GM12864 (cell line): ENCODE results near the gene IKBIP.
"Not testable (repeated sequence)": the region's sequence is repeated elsewhere in the genome, so short reads cannot be mapped to it uniquely, and the experiment has no call there.

Source experiments
- DNase-seq: peaks from one replicate; pipeline ENCODE4 v3.0.0-alpha.2; 2011; ENCODE audit warnings: low read depth
- H3K4me3 ChIP-seq: 2 replicates; pipeline ENCODE4 v1.5.1; 2011; ENCODE audit warnings: mild to moderate bottlenecking, low read depth, low read length, control low read depth
- CTCF ChIP-seq: IDR thresholded peaks from 2 replicates; pipeline ENCODE4 v1.5.1; 2011; ENCODE audit warnings: low read depth, mild to moderate bottlenecking, moderate library complexity, low read length, control low read depth, inconsistent platforms; ENCODE audit errors: missing control alignments

IKBIP gene

DNA sequence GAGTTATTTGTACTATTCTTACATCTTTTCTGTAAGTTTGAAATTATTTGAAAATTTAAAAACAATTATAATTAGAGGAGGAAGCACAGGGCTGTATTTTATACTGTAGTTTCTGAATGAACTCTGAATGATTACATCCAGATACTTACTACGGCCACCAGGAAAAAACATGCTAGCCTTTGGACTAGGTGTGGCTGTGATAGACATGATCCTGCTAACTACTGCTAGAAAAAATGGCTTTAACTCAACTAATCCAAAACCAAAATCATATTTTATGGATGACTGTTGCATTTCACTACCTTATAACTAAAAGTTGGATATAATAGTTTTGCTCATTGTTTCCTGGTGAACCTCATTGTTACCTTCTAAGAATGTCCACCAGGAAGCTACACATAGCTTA is 66.2 kb downstream of the IKBIP start:
- no peak for TF ChIP-seq CTCF
- DNase-seq, result no peak

GRCh38 chr12:98576795-98577194 is 67.8 kb downstream of the IKBIP start:
- not testable (repeated sequence) for H3K4me3 ChIP-seq, DNase-seq

More for the DNA sequence above, 66.2 kb downstream of the IKBIP start:
- H3K4me3 ChIP-seq, result no peak overlapping the region

DNA sequence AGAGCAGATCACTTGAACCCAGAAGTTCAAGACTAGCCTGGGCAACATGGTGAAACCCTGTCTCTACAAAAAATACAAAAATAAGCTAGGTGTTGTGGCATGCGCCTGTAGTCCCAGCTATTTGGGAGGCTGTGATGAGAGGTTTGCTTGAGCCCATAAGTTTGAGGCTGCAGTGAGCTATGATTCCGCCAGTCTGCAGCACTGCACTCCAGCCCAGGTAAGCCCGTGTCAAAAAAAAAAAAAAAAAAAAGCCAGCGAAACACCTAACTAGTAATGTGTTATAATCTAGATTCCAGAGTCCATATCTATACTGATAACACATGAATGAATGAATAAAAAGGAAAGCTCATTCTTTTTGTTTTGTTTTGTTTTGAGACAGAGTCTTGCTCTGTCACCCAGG is 69.6 kb downstream of the IKBIP start:
- no peak for TF ChIP-seq CTCF
- DNase-seq, result no peak
- no peak overlapping the region for H3K4me3 ChIP-seq
